ENCODE data around the gene EIF3J.

EIF3J gene

DNA sequence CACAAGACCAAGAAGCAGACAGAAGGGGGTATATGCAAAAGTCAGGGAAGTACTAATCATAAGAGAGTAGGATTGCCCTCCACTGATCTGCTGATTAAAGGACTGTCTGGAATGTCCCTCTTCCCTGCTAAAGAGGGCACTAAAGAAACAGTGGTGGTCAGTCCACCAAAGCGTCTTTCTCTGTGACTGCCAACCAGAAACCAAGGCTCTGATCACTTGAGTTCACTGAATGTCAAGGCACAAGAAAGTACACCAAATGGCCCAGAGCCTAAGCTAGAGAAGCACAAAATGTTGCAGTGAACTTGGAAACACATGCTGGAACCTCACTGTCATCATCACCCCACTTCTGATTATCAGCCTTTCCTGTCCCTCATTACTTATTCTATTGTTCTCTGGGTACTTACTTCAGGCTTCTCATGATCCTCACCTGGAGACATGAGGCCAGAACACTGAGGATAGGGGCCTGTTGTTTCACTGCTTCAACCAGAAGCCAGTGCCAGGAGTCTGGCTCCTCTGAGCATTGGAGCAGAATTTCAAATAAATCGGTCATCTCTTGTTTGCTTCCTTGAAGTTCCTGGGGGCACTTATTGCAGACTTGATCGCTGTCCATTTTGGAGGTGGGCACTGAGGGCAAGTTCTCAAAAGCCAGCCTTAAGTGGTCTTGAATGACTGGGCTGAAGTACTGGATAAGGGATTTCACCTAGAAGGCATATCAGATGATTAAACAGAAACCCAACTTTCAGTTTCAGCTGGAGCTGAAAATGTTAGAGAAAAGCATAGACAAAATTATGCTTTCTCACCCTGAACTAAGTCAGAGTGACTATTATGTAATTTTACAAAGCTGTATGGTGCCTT lies 58.9 kb downstream of the EIF3J start:
- no peak for DNase-seq

DNA sequence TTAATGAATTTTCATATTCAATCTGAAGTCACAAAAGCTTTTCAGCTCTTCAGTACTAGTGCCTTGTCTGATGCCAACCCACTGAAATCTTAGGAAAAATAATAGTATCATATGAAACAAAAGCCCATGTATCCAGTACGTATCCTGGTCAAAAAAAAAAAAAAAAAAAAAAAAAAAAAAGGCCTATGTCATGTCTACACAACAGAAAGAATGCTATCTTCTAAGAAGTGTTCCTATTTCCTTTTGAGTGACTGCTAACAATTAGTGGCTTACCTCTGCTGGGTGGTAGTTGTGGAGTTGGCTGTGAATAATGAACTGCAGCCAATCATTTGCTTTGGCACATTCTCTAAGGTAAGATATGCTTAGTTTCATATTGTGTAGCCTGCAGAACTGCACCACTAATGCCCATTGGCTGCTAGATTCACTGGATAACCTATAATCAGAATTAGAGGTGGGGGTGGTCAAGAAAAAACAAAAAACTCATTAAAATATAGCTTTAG lies 59.6 kb downstream of the EIF3J start:
- no peak for DNase-seq

DNA sequence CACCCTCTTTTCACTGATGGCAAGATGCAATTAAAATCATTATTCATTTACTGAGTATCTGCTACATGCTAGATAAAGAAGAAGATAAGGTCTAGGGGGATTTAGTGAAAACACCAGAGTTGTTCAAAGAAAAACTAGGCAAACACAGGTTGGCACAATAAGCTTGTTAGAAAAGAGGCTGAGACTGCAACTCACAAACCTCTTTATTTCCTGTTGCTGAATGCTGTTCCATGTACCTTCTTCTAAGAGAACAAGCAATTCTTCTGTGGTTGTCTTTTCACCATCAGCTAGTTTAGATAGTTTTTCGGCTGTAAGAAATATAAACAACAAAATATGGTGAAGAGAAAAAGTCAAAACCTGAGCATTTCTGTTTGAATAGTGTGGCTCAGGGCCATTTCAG lies 61.1 kb downstream of the EIF3J start:
- no peak for DNase-seq

GRCh38 chr15:44598892-44599291 lies 61.9 kb downstream of the EIF3J start:
- no peak for DNase-seq

- DNase-seq: no peak
These were observed 66.2 kb downstream of the EIF3J start for GRCh38 chr15:44603126-44603525.

- no peak for DNase-seq
These were observed 69.8 kb downstream of the EIF3J start for GRCh38 chr15:44606740-44607139.

All from T-helper 9 cell (primary cell).